ENCODE measurements around the gene SFXN3.

SFXN3 gene

DNA sequence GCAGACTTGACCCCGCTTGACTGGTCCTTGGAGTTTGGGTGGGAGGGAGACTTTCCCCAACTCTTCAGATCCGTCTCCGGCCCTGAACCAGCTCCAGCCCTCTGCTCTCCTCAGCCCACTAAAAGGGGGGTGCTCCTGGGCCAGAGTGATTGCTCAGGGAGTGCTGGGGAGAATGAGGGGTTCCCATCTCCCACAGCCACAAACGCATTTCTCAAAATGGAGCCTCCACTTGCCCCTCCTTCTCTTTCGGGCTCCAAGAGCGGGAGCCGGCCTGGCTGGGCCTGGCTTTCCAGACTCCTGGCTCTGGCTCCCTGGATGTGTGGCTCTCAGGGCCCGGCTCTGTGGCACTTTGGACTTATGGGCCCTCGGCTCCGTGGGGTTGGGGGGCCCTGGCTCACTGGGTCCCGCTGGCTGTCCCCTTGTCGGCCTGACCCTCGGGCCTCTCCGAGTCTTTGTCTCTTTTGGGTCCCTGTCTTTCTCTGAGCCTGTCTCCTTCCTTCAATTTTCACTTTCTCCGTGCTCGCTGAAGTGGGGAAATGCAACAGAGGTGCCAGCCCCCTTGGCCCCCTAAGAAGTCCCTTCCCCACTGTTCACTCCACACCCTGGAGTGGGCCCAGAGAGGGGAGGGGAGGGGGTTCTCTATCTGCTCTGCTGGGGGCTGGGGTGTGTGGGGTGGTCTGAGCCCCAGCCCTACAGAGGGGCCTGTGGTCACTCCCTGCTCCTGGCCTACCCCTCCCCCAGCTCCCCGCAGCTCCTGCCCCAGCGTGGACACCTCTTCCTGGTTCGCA lies 30.7 kb upstream of the SFXN3 start:
- DNase-seq (ENCODE audit: low spot score), result peak; percentile 82
- peak overlapping the region; percentile 85 for H3K4me3 ChIP-seq
- TF ChIP-seq CTCF (IDR thresholded peaks at IDR 0.05), result no peak
- H3K27ac ChIP-seq, result peak overlapping the region; percentile 99 to 100

DNA sequence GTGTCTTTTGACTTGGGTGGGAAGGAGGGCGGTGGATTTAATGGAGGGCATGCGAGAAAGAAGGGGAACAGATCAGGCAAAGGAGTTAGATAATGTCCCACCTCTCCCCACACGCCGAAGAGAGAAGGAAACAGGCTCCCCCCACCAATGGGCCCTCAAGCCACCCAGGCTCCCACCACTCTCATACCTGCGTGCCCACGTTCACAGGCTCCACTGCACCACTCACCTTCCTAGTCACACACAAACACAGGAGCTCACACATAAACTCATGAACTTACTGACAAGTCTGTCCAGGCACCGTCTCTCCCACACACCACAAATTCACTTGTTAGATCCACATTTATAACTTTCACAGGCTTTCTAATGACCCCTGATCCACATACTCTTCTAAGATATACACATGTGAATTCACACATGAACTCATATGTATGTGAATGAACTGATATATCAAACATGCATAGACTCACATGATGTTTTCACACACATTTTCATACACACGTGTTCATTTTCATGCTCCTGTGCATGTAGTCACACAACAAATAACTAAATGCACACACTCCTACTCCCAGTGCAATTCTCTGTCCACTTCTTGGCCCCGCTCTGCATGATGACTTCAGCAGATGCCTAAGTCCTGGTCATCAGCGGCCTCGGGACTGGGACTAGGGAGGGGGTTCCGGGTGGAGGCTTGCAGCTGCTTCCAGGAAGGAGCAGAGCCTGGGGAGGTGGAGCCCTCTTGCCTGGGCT lies 29.9 kb upstream of the SFXN3 start:
- Histone ChIP-seq H3K4me3 (peak overlapping the region; percentile 85), H3K27ac (peak overlapping the region; percentile 99 to 100)
- DNase-seq (ENCODE audit: low spot score), result peak; percentile 95
- TF ChIP-seq CTCF (IDR thresholded peaks at IDR 0.05), result no peak

- no peak for TF ChIP-seq CTCF (IDR thresholded peaks at IDR 0.05)
- Histone ChIP-seq H3K4me3 (peak overlapping the region; percentile 85), H3K27ac (peak overlapping the region; percentile 99 to 100)
- DNase-seq (ENCODE audit: low spot score), result no peak
Measured at GRCh38 chr10:101001659-101002035, 29.4 kb upstream of the SFXN3 start.

GRCh38 chr10:101002456-101002855 lies 28.6 kb upstream of the SFXN3 start:
- TF ChIP-seq CTCF (IDR thresholded peaks at IDR 0.05), result no peak
- peak overlapping the region; percentile 85 for H3K4me3 ChIP-seq
- peak overlapping the region; percentile 99 to 100 for H3K27ac ChIP-seq
- DNase-seq (ENCODE audit: low spot score), result no peak

- H3K27ac ChIP-seq, result peak overlapping the region in 1 of 2 donors; percentile 5
- TF ChIP-seq CTCF (IDR thresholded peaks at IDR 0.05), result no peak
- no peak overlapping the region for H3K4me3 ChIP-seq
- DNase-seq (ENCODE audit: low spot score), result no peak
Measured at GRCh38 chr10:101003639-101004206, 27.3 kb upstream of the SFXN3 start.

DNA sequence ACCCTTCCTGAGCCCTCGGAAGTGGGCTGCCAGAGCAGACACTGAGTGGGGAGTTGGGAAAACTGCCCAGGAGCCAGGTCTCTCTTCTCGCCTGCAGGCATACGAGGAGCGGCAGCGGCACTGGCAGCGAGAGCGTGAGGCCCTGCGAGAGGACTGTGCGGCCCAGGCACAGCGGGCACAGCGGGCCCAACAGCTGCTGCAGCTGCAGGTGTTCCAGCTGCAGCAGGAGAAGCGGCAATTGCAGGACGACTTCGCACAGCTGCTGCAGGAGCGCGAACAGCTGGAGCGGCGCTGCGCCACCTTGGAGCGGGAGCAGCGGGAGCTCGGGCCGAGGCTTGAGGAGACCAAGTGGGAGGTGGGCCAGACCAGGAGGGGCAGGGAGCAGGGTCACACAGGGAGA lies 25.7 kb upstream of the SFXN3 start:
- H3K27ac ChIP-seq, result no peak overlapping the region

More for the DNA sequence above, 25.7 kb upstream of the SFXN3 start:
- no peak for TF ChIP-seq CTCF (IDR thresholded peaks at IDR 0.05)
- DNase-seq (ENCODE audit: low spot score), result no peak
- no peak overlapping the region for H3K4me3 ChIP-seq
